Measurements from ENCODE around the gene SBNO2. TPM values are rescaled to one million over a fixed set of nuclear protein-coding genes. Genes with fewer than 3 reads are reported as not detected.
A peak's percentile ranks its signal among the peaks of the same experiment; 100 is the strongest.

The SBNO2 gene
- total and polyA plus RNA-seq, 9 of the 15 experiments (the other 6 are each of a cell fraction or from before 2014, with no cell fraction given): 0.01 to 46.2 (median 6.7) TPM

DNA sequence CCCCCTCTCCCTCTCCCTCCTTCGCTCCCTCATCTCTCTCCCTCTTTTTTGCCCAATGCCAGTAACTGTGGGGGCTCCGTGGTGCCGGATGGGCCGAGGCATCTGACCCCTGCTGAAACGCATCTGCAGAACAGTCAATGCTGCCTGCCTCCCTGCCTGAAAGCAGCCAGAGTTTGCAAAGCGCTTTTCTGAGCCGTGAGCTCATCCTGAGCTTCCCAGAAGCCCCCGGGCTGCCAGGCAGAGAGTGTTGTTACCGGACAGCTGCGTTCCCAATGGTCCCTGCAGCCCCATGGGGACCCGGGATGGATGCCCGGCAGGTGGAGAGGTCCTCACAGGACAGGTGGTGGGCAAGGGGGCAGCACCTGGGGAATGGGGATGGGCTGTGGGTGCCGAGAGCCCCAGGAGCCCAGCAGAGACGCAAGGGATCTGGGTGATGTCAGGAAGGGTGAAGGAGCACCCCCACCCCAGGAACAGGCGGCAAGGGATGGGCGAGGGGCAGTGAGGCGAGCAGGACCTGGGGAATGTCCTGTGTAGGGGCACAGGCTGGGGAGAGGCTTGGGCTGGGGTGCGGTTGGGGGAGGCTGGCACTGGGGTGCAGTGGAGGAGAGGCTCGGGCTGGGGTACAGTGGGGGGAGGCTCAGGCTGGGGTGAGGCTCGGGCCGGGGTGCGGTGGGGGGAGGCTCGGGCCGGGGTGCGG is 37.3 kb downstream of the SBNO2 start (continued):
- TF ChIP-seq, protein P1, sequence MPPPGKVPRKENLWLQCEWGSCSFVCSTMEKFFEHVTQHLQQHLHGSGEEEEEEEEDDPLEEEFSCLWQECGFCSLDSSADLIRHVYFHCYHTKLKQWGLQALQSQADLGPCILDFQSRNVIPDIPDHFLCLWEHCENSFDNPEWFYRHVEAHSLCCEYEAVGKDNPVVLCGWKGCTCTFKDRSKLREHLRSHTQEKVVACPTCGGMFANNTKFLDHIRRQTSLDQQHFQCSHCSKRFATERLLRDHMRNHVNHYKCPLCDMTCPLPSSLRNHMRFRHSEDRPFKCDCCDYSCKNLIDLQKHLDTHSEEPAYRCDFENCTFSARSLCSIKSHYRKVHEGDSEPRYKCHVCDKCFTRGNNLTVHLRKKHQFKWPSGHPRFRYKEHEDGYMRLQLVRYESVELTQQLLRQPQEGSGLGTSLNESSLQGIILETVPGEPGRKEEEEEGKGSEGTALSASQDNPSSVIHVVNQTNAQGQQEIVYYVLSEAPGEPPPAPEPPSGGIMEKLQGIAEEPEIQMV (tag; conservative IDR thresholded peaks at IDR 0.05; ENCODE audit: low read depth): no peak

DNA sequence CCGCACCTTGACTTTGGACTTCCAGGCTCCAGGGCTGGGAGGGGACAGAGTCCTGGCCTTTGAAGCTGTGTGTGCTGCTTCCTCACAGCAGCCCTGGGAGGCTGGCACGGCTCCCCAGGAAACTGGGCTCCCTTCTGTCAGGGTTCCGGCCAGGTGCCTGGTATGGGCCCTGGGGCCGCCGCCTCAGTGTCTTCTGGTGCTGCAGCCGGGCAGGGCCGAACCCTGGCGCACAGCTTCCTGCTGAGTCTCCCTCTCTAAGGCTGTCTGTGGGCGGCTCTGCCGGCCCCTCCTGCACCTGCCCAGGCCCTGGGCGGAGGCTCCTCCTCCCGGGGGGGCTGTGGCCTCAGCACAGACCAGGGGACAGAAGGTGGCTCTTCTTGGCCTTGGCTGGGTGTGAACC is 37.9 kb downstream of the SBNO2 start:
- H3K9me1 ChIP-seq (ENCODE audit: control insufficient read depth, insufficient read depth, low read length): peaks cover 3% of the 10 kb centered on the region
- H4K20me1 ChIP-seq (replicated peaks; ENCODE audit: control insufficient read depth, insufficient read depth, low read length): no peaks in the 10 kb centered on the region; the same call in 1 of the 2 replicates
- CTCF ChIA-PET (ENCODE audit: low intra/inter-chr PET ratio): no interaction called here
- H3K9ac ChIP-seq (ENCODE audit: insufficient read depth in 1 of 2, low read depth in 2 of 2, low read length in 2 of 2): peak overlapping the region in 1 of 2 experiments; percentile 43; a peak in 1 of 4 replicates
- H2AFZ ChIP-seq (ENCODE audit: low read depth, low read length): no peak overlapping the region
- in situ Hi-C loops (cut with MboI) (no loop called here), intact Hi-C loops (cut with micrococcal nuclease) (no loop called here)
- 80% methylated on average over 9 of the region's 12 CpGs for WGBS (ENCODE audit: insufficient coverage, low coverage, missing lambda C conversion rate)
- H3K9me3 ChIP-seq (replicated peaks; ENCODE audit: control insufficient read depth, insufficient read depth, low read depth, low read length): no peaks in the 10 kb centered on the region
- H3K4me3 ChIP-seq: no peak overlapping the region
- DNase-seq (ENCODE audit: extremely low read depth in 1 of 4, low spot score in 3 of 4): no peak
- no peak for FAIRE-seq
- no peak for ATAC-seq
- peaks cover 11% of the 10 kb centered on the region; the same call in 2 of the 3 replicates for H3K79me2 ChIP-seq (ENCODE audit: control insufficient read depth, insufficient read depth, low read length)
- BruUV-seq (replicated peaks): no TSS peak
- H3K36me3 ChIP-seq (ENCODE audit: control insufficient read depth, insufficient read depth, low read length): peaks cover 7% of the 10 kb centered on the region; the same call in 1 of the 3 replicates
- POLR2A ChIA-PET: no interaction called here
- no peak overlapping the region for H3K4me2 ChIP-seq (ENCODE audit: insufficient read depth, low read length)
- no peaks in the 10 kb centered on the region for H3K27me3 ChIP-seq (ENCODE audit: control insufficient read depth in 2 of 2, insufficient read depth in 2 of 2, low read length in 2 of 2)
- H3K4me1 ChIP-seq (replicated peaks in 1 of 2; ENCODE audit: control insufficient read depth in 2 of 2, insufficient read depth in 2 of 2, low read length in 2 of 2): peaks cover 5 to 64% of the 10 kb centered on the region in 2 experiments; a peak in 4 of 5 replicates
- no peak overlapping the region for H3K27ac ChIP-seq (ENCODE audit: extremely low read depth, low read depth, low read length)
- TF ChIP-seq, protein P2, sequence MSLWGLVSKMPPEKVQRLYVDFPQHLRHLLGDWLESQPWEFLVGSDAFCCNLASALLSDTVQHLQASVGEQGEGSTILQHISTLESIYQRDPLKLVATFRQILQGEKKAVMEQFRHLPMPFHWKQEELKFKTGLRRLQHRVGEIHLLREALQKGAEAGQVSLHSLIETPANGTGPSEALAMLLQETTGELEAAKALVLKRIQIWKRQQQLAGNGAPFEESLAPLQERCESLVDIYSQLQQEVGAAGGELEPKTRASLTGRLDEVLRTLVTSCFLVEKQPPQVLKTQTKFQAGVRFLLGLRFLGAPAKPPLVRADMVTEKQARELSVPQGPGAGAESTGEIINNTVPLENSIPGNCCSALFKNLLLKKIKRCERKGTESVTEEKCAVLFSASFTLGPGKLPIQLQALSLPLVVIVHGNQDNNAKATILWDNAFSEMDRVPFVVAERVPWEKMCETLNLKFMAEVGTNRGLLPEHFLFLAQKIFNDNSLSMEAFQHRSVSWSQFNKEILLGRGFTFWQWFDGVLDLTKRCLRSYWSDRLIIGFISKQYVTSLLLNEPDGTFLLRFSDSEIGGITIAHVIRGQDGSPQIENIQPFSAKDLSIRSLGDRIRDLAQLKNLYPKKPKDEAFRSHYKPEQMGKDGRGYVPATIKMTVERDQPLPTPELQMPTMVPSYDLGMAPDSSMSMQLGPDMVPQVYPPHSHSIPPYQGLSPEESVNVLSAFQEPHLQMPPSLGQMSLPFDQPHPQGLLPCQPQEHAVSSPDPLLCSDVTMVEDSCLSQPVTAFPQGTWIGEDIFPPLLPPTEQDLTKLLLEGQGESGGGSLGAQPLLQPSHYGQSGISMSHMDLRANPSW (CRISPR knock-in tag; IDR thresholded peaks at IDR 0.05): no peak
- TF ChIP-seq SRSF9 (IDR thresholded peaks at IDR 0.05; ENCODE audit: borderline replicate concordance, low read depth, low read length) (no peak), ZNF133 (CRISPR knock-in tag; IDR thresholded peaks at IDR 0.05) (no peak), PTRF (tag; IDR thresholded peaks at IDR 0.05) (no peak), FOXK1 (CRISPR knock-in tag; IDR thresholded peaks at IDR 0.05; ENCODE audit: borderline replicate concordance) (no peak), NR1H2 (CRISPR knock-in tag; IDR thresholded peaks at IDR 0.05) (no peak), ZSCAN32 (CRISPR knock-in tag; IDR thresholded peaks at IDR 0.05) (no peak), ZC3H4 (CRISPR knock-in tag; IDR thresholded peaks at IDR 0.05; ENCODE audit: borderline replicate concordance) (no peak), ZNF695 (CRISPR knock-in tag; IDR thresholded peaks at IDR 0.05) (no peak), SLC30A9 (CRISPR knock-in tag; IDR thresholded peaks at IDR 0.05) (no peak), MYC (IDR thresholded peaks at IDR 0.05; ENCODE audit: low read depth, low read length) (no peak), MYC (CRISPR knock-in tag; IDR thresholded peaks at IDR 0.05; ENCODE audit: borderline replicate concordance, low read depth) (no peak), C11orf30 (IDR thresholded peaks at IDR 0.05; ENCODE audit: low read depth) (no peak), EHMT2 (IDR thresholded peaks at IDR 0.05) (no peak)
